ENCODE data around the gene AGO1. TPM values are rescaled to one million over a fixed set of nuclear protein-coding genes. Genes with fewer than 3 reads are reported as not detected.
A peak's percentile ranks its signal among the peaks of the same experiment; 100 is the strongest.

Gene AGO1
- total and polyA plus RNA-seq, 2 of the 13 experiments (the other 11 are each of a cell fraction or from before 2014, with no cell fraction given) = 9.2 to 18.6 TPM

DNA sequence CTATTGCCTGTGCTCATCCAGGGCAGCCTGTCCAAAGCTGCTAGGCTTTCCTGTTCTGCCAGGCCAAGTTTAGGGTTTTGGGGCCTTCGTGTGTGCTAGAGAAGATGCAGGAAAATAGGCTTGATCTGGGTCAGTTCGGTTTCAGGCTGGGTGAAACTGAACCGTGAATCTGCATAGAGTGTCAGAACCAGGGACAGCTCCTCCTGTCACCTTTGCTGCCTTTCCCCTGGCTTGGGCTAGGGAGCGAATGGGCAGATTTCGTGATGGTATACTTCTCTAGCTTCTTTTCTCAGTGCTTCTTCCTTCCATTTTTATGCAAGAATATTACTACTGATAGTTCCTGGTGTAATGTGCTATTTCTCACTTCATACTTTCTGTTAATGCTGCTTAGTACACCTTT lies 6.0 kb upstream of the AGO1 start (continued):
- TF ChIP-seq, protein P1, sequence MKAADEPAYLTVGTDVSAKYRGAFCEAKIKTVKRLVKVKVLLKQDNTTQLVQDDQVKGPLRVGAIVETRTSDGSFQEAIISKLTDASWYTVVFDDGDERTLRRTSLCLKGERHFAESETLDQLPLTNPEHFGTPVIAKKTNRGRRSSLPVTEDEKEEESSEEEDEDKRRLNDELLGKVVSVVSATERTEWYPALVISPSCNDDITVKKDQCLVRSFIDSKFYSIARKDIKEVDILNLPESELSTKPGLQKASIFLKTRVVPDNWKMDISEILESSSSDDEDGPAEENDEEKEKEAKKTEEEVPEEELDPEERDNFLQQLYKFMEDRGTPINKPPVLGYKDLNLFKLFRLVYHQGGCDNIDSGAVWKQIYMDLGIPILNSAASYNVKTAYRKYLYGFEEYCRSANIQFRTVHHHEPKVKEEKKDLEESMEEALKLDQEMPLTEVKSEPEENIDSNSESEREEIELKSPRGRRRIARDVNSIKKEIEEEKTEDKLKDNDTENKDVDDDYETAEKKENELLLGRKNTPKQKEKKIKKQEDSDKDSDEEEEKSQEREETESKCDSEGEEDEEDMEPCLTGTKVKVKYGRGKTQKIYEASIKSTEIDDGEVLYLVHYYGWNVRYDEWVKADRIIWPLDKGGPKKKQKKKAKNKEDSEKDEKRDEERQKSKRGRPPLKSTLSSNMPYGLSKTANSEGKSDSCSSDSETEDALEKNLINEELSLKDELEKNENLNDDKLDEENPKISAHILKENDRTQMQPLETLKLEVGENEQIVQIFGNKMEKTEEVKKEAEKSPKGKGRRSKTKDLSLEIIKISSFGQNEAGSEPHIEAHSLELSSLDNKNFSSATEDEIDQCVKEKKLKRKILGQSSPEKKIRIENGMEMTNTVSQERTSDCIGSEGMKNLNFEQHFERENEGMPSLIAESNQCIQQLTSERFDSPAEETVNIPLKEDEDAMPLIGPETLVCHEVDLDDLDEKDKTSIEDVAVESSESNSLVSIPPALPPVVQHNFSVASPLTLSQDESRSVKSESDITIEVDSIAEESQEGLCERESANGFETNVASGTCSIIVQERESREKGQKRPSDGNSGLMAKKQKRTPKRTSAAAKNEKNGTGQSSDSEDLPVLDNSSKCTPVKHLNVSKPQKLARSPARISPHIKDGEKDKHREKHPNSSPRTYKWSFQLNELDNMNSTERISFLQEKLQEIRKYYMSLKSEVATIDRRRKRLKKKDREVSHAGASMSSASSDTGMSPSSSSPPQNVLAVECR (CRISPR knock-in tag; IDR thresholded peaks at IDR 0.05; ENCODE audit: borderline replicate concordance) = peak; percentile 44; the same call in 1 of the 2 replicates
- TF ChIP-seq, protein P2, sequence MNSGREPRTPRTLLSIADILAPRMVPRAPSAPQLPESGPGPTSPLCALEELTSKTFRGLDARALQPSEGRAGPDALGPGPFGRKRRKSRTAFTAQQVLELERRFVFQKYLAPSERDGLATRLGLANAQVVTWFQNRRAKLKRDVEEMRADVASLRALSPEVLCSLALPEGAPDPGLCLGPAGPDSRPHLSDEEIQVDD (CRISPR knock-in tag; IDR thresholded peaks at IDR 0.05; ENCODE audit: borderline replicate concordance) = no peak
- TF ChIP-seq, protein P3, sequence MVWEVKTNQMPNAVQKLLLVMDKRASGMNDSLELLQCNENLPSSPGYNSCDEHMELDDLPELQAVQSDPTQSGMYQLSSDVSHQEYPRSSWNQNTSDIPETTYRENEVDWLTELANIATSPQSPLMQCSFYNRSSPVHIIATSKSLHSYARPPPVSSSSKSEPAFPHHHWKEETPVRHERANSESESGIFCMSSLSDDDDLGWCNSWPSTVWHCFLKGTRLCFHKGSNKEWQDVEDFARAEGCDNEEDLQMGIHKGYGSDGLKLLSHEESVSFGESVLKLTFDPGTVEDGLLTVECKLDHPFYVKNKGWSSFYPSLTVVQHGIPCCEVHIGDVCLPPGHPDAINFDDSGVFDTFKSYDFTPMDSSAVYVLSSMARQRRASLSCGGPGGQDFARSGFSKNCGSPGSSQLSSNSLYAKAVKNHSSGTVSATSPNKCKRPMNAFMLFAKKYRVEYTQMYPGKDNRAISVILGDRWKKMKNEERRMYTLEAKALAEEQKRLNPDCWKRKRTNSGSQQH (CRISPR knock-in tag; IDR thresholded peaks at IDR 0.05; ENCODE audit: low read depth) = peak; percentile 67; the same call in 1 of the 2 replicates
- TF ChIP-seq, protein P4, sequence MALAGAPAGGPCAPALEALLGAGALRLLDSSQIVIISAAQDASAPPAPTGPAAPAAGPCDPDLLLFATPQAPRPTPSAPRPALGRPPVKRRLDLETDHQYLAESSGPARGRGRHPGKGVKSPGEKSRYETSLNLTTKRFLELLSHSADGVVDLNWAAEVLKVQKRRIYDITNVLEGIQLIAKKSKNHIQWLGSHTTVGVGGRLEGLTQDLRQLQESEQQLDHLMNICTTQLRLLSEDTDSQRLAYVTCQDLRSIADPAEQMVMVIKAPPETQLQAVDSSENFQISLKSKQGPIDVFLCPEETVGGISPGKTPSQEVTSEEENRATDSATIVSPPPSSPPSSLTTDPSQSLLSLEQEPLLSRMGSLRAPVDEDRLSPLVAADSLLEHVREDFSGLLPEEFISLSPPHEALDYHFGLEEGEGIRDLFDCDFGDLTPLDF (CRISPR knock-in tag; IDR thresholded peaks at IDR 0.05) = no peak
- TF ChIP-seq RFXAP (CRISPR knock-in tag; IDR thresholded peaks at IDR 0.05; ENCODE audit: borderline replicate concordance) (0 out of 2 replicates have a peak, but pooled peaks have one; percentile 44), IKZF4 (CRISPR knock-in tag; IDR thresholded peaks at IDR 0.05; ENCODE audit: borderline replicate concordance, low read depth, not compliant biosample characterization) (peak; percentile 60), ONECUT2 (CRISPR knock-in tag; IDR thresholded peaks at IDR 0.05) (0 out of 2 replicates have a peak, but pooled peaks have one; percentile 17), ZFAT (CRISPR knock-in tag; conservative IDR thresholded peaks at IDR 0.05) (no peak), SALL1 (CRISPR knock-in tag; IDR thresholded peaks at IDR 0.05) (peak; percentile 71), KLF16 (CRISPR knock-in tag; IDR thresholded peaks at IDR 0.05) (0 out of 4 replicates have a peak, but pooled peaks of 1 of the 2 experiments have one; percentile 39), PAF1 (CRISPR knock-in tag; IDR thresholded peaks at IDR 0.05) (no peak), ZSCAN9 (CRISPR knock-in tag; IDR thresholded peaks at IDR 0.05; ENCODE audit: borderline replicate concordance) (0 out of 2 replicates have a peak, but pooled peaks have one; percentile 74), ZNF263 (CRISPR knock-in tag; IDR thresholded peaks at IDR 0.05) (0 out of 2 replicates have a peak, but pooled peaks have one; percentile 25)
- TF ChIP-seq, protein P5, sequence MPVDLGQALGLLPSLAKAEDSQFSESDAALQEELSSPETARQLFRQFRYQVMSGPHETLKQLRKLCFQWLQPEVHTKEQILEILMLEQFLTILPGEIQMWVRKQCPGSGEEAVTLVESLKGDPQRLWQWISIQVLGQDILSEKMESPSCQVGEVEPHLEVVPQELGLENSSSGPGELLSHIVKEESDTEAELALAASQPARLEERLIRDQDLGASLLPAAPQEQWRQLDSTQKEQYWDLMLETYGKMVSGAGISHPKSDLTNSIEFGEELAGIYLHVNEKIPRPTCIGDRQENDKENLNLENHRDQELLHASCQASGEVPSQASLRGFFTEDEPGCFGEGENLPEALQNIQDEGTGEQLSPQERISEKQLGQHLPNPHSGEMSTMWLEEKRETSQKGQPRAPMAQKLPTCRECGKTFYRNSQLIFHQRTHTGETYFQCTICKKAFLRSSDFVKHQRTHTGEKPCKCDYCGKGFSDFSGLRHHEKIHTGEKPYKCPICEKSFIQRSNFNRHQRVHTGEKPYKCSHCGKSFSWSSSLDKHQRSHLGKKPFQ (CRISPR knock-in tag; IDR thresholded peaks at IDR 0.05; ENCODE audit: insufficient replicate concordance) = no peak
- TF ChIP-seq, protein P6, sequence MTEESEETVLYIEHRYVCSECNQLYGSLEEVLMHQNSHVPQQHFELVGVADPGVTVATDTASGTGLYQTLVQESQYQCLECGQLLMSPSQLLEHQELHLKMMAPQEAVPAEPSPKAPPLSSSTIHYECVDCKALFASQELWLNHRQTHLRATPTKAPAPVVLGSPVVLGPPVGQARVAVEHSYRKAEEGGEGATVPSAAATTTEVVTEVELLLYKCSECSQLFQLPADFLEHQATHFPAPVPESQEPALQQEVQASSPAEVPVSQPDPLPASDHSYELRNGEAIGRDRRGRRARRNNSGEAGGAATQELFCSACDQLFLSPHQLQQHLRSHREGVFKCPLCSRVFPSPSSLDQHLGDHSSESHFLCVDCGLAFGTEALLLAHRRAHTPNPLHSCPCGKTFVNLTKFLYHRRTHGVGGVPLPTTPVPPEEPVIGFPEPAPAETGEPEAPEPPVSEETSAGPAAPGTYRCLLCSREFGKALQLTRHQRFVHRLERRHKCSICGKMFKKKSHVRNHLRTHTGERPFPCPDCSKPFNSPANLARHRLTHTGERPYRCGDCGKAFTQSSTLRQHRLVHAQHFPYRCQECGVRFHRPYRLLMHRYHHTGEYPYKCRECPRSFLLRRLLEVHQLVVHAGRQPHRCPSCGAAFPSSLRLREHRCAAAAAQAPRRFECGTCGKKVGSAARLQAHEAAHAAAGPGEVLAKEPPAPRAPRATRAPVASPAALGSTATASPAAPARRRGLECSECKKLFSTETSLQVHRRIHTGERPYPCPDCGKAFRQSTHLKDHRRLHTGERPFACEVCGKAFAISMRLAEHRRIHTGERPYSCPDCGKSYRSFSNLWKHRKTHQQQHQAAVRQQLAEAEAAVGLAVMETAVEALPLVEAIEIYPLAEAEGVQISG (CRISPR knock-in tag; IDR thresholded peaks at IDR 0.05) = 0 out of 2 replicates have a peak, but pooled peaks have one; percentile 30
- TF ChIP-seq, protein P7, sequence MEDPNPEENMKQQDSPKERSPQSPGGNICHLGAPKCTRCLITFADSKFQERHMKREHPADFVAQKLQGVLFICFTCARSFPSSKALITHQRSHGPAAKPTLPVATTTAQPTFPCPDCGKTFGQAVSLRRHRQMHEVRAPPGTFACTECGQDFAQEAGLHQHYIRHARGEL (CRISPR knock-in tag; IDR thresholded peaks at IDR 0.05) = no peak
